ENCODE results near the gene TMA7B. TPM values are rescaled to one million over a fixed set of nuclear protein-coding genes. Genes with fewer than 3 reads are reported as not detected.

TMA7B gene
- total and polyA plus RNA-seq, 2 donors (not counting 1 experiment from before 2014, with no cell fraction given) = 0.85 to 1.4 TPM

DNA sequence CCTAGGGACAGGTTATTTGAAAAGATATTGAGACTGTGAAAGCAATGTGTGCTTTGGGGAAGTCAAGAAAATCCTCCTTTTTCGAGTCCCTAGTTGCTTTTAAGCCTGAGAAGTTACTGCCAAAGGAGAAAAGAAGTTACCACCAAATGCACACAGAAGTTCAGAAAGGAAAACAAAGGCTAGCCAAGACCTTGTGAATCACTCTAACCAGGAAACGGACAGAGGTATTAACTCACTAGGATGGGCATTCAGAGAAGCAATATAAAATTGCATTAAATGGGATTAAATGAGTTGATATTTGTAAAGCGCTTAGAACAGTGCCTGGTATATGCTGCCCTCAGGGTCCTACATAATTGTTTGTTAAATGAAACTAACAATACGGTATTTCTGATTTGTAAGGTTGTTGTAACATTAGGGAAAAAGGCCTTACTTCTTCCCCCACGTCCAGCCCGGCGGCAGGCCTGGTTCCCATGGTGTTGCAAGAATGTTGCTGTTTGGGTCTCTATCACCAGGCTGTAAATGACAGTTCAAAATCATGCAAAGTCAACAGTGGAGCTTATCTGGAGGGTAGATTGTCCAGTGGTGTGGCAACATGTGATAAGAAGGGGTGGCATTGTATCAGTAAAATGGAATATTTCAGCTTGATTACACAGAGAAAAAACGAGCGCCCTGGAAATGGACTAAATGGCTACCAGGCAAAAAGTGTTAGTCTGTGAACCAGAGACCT lies 7.1 kb downstream of the TMA7B start:
- H3K27ac Mint-ChIP-seq = no peak overlapping the region

More for the DNA sequence above, 7.1 kb downstream of the TMA7B start:
- Mint-ChIP-seq H3K27me3 (peaks cover 7% of the 10 kb centered on the region), H3K4me3 (no peak overlapping the region), H3K9me3 (ENCODE audit: insufficient read depth) (no peaks in the 10 kb centered on the region), H3K4me1 (no peaks in the 10 kb centered on the region)
- no peak for ATAC-seq (ENCODE audit: low read depth)
- Histone ChIP-seq H3K36me3 (replicated peaks in 1 of 2; ENCODE audit: control extremely low read depth in 1 of 2, control insufficient read depth in 1 of 2, extremely low read depth in 1 of 2, insufficient read depth in 2 of 2, low read length in 1 of 2) (peaks cover 0 to 57% of the 10 kb centered on the region in 2 experiments), H2AFZ (ENCODE audit: insufficient read depth, low read depth, low read length, poor library complexity, severe bottlenecking) (no peak overlapping the region), H3K4me3 (ENCODE audit: control extremely low read depth in 1 of 5, extremely low read depth in 1 of 5, insufficient read depth in 1 of 5, low read depth in 2 of 5, low read length in 4 of 5) (no peak overlapping the region), H3K27me3 (replicated peaks in 1 of 4; ENCODE audit: control extremely low read depth in 1 of 4, control insufficient read depth in 3 of 4, insufficient read depth in 4 of 4, low read length in 3 of 4) (no peaks in the 10 kb centered on the region), H3K27ac (ENCODE audit: low read length in 2 of 2) (no peak overlapping the region), H3K79me2 (ENCODE audit: control insufficient read depth, insufficient read depth, low read length) (no peaks in the 10 kb centered on the region), H3K4me1 (ENCODE audit: control insufficient read depth in 2 of 2, insufficient read depth in 2 of 2, low read length in 2 of 2) (no peaks in the 10 kb centered on the region), H4K20me1 (ENCODE audit: control insufficient read depth, insufficient read depth, low read length, poor library complexity, severe bottlenecking) (no peaks in the 10 kb centered on the region), H3K4me2 (replicated peaks; ENCODE audit: low read depth, low read length, poor library complexity, severe bottlenecking) (no peak overlapping the region), H3K9me3 (ENCODE audit: control extremely low read depth in 1 of 3, control insufficient read depth in 2 of 3, insufficient read depth in 1 of 3, low read length in 2 of 3) (no peaks in the 10 kb centered on the region), H3K9ac (ENCODE audit: low read length) (no peak overlapping the region)
- CTCF ChIA-PET = interaction anchor here (1.4 kb wide), 1 partner anchor 57 kb away, joined by 3 read pairs; no protein-coding TSS in a partner anchor
- no peak for DNase-seq
- whole genome bisulfite sequencing (ENCODE audit: insufficient coverage) = 95% methylated on average over 6 of the region's 9 CpGs
- POLR2A ChIA-PET = no interaction called here
- TF ChIP-seq, protein P1, sequence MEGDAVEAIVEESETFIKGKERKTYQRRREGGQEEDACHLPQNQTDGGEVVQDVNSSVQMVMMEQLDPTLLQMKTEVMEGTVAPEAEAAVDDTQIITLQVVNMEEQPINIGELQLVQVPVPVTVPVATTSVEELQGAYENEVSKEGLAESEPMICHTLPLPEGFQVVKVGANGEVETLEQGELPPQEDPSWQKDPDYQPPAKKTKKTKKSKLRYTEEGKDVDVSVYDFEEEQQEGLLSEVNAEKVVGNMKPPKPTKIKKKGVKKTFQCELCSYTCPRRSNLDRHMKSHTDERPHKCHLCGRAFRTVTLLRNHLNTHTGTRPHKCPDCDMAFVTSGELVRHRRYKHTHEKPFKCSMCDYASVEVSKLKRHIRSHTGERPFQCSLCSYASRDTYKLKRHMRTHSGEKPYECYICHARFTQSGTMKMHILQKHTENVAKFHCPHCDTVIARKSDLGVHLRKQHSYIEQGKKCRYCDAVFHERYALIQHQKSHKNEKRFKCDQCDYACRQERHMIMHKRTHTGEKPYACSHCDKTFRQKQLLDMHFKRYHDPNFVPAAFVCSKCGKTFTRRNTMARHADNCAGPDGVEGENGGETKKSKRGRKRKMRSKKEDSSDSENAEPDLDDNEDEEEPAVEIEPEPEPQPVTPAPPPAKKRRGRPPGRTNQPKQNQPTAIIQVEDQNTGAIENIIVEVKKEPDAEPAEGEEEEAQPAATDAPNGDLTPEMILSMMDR (IDR thresholded peaks at IDR 0.05) = no peak
- no peak for TF ChIP-seq EZH2 (IDR thresholded peaks at IDR 0.05; ENCODE audit: borderline replicate concordance, insufficient read depth, low read depth, low read length, poor library complexity, severe bottlenecking)
- intact Hi-C loops (cut with micrococcal nuclease) = no loop called here

Measured in B cell (primary cell).